GM21526 (cell line): ENCODE measurements around the gene IGSF23.
"Not testable (repeated sequence)": the region's sequence is repeated elsewhere in the genome, so short reads cannot be mapped to it uniquely, and the experiment has no call there.

Experiments
- ATAC-seq: cut with Tn5 transposase; IDR thresholded peaks from one replicate; pipeline ENCODE4 v1.9.1; 2021; ENCODE audit warnings: moderate library complexity; ENCODE audit not compliant: unreplicated experiment, low FRiP score

IGSF23 gene

GRCh38 chr19:44608391-44608821, 5.0 kb upstream of the IGSF23 start:
- no peak for ATAC-seq

GRCh38 chr19:44609219-44609618, 4.1 kb upstream of the IGSF23 start:
- no peak for ATAC-seq

GRCh38 chr19:44610497-44610896, 2.9 kb upstream of the IGSF23 start:
- not testable (repeated sequence) for ATAC-seq

- ATAC-seq: no peak
Observed at GRCh38 chr19:44611812-44612295, 1.5 kb upstream of the IGSF23 start.

GRCh38 chr19:44614313-44614712, 950 bp downstream of the IGSF23 start:
- no peak for ATAC-seq

GRCh38 chr19:44615863-44616247, 2.5 kb downstream of the IGSF23 start:
- ATAC-seq: no peak

- no peak for ATAC-seq
Observed at GRCh38 chr19:44617110-44617880, 3.9 kb downstream of the IGSF23 start.

GRCh38 chr19:44618640-44619357, 5.4 kb downstream of the IGSF23 start:
- ATAC-seq: no peak

- ATAC-seq: no peak
Observed at GRCh38 chr19:44620667-44621066, 7.3 kb downstream of the IGSF23 start.

- ATAC-seq: no peak
Observed at GRCh38 chr19:44621367-44621766, 8.0 kb downstream of the IGSF23 start.

- ATAC-seq: no peak
Observed at GRCh38 chr19:44623080-44623479, 9.7 kb downstream of the IGSF23 start.

- ATAC-seq: no peak
Observed at GRCh38 chr19:44623626-44624025, 10.3 kb downstream of the IGSF23 start.

GRCh38 chr19:44624840-44625354, 11.5 kb downstream of the IGSF23 start:
- ATAC-seq: no peak

- ATAC-seq: not testable (repeated sequence)
Observed at GRCh38 chr19:44625637-44626036, 12.3 kb downstream of the IGSF23 start.

GRCh38 chr19:44626048-44626624, 12.8 kb downstream of the IGSF23 start:
- ATAC-seq: no peak

GRCh38 chr19:44627631-44628030, 14.3 kb downstream of the IGSF23 start:
- ATAC-seq: no peak

GRCh38 chr19:44628793-44629192, 15.4 kb downstream of the IGSF23 start:
- no peak for ATAC-seq

- ATAC-seq: not testable (repeated sequence)
Observed at GRCh38 chr19:44631611-44632010, 18.2 kb downstream of the IGSF23 start.

- ATAC-seq: not testable (repeated sequence)
Observed at GRCh38 chr19:44634058-44634457, 20.7 kb downstream of the IGSF23 start.

- ATAC-seq: no peak
Observed at GRCh38 chr19:44634785-44635184, 21.4 kb downstream of the IGSF23 start.
